ENCODE data around the gene GRIP2.

GRCh38 chr3:14508505-14508819 is 31.7 kb downstream of the GRIP2 start:
- TF ChIP-seq CTCF (IDR thresholded peaks at IDR 0.05; ENCODE audit: low read length) (no peak), EZH2 (optimal IDR thresholded peaks at IDR 0.05; ENCODE audit: low read depth, low read length) (no peak)
